K562 (cell line): ENCODE data around the gene BCL2L15. TPM values are rescaled to one million over a fixed set of nuclear protein-coding genes. Genes with fewer than 3 reads are reported as not detected.

Experiments
- ATAC-seq: fragments of 200-7000 bp; cut with Tn5 transposase; 3 replicates; pipeline ENCODE4 v1.9.1; 2020; ENCODE audit warnings: moderate library complexity
- BruUV-seq: library from RNA; stranded (reverse); fragments of 400-500 nt; replicated peaks from 2 replicates; lab custom pipeline; 2021; lab: Mats Ljungman, UMichigan
- CTCF ChIA-PET: fragments of 300-600 bp; formaldehyde crosslinking; extraction: SDS; loops from one replicate; lab custom pipeline; 2021; ENCODE audit warnings: low intra/inter-chr PET ratio; lab: Yijun Ruan, JAX
- POLR2A ChIA-PET: fragments of 300-600, 350-650 bp; sonication (Branson Sonifier 250); formaldehyde crosslinking; extraction: SDS; loops from one replicate; lab custom pipeline; 2021; ENCODE audit warnings: antibody characterized with exemption, inconsistent platforms; lab: Yijun Ruan, JAX
- DNase-seq, 4 experiments: peaks; one replicate each; pipeline versions ENCODE4 v3.0.0 to v3.0.0-alpha.2; 2011 to 2018; ENCODE audit warnings: low spot score in 3 of 4, mixed read lengths in 3 of 4; ENCODE audit errors: extremely low read depth in 1 of 4
- FAIRE-seq: peaks from 2 replicates; lab custom pipeline; 2011; peaks lifted over from hg19 to GRCh38; lab: Jason Lieb, UNC
- H2AFZ ChIP-seq: 2 replicates; pipeline ENCODE4 v1.6.0; 2011; ENCODE audit warnings: low read depth, low read length, control low read depth, inconsistent platforms
- H3K27ac ChIP-seq: fragments of 200-600 bp; 3 replicates; pipeline ENCODE4 v1.8.0; 2011; ENCODE audit warnings: low read depth, mild to moderate bottlenecking, control low read depth, inconsistent platforms, low read length, moderate library complexity, mixed read lengths; ENCODE audit errors: extremely low read depth
- H3K27me3 ChIP-seq, 2 experiments: fragments of 300-600 bp in 1 of 2; 2 replicates in 1 of 2; 3 replicates in 1 of 2; pipeline versions ENCODE4 v1.6.0 to v1.8.0; 2011; ENCODE audit warnings: inconsistent platforms in 2 of 2, low read length in 2 of 2, mild to moderate bottlenecking in 1 of 2, mixed read lengths in 1 of 2, moderate library complexity in 1 of 2; ENCODE audit not compliant: control insufficient read depth in 2 of 2, insufficient read depth in 2 of 2
- H3K36me3 ChIP-seq: fragments of 300-600 bp; 3 replicates; pipeline ENCODE4 v1.8.0; 2011; ENCODE audit warnings: mild to moderate bottlenecking, low read length, inconsistent platforms; ENCODE audit not compliant: control insufficient read depth, insufficient read depth
- H3K4me1 ChIP-seq, 2 experiments: fragments of 200-600 bp in 1 of 2; replicated peaks in 1 of 2; 2 replicates in 1 of 2; 3 replicates in 1 of 2; pipeline versions ENCODE4 v1.5.1 to v1.8.0; 2011; ENCODE audit warnings: inconsistent platforms in 2 of 2, low read length in 2 of 2, mild to moderate bottlenecking in 1 of 2, mixed read lengths in 1 of 2, moderate library complexity in 1 of 2; ENCODE audit not compliant: control insufficient read depth in 2 of 2, insufficient read depth in 2 of 2
- H3K4me2 ChIP-seq: 2 replicates; pipeline ENCODE4 v1.6.1; 2011; ENCODE audit warnings: low read length, control low read depth, inconsistent platforms, mixed read lengths; ENCODE audit not compliant: insufficient read depth
- H3K4me3 ChIP-seq: fragments of 200-600 bp; sonication (generic), shearing (Covaris generic); 2 replicates; pipeline ENCODE4 v1.5.1; 2016; ENCODE audit warnings: control low read depth, inconsistent platforms
- H3K79me2 ChIP-seq: fragments of 200-600 bp; 3 replicates; pipeline ENCODE4 v1.8.0; 2011; ENCODE audit warnings: low read length, inconsistent platforms; ENCODE audit not compliant: control insufficient read depth, insufficient read depth
- H3K9ac ChIP-seq, 2 experiments: 2 replicates each; pipeline versions ENCODE4 v1.6.0 to v1.6.1; 2011; ENCODE audit warnings: low read depth in 2 of 2, low read length in 2 of 2, control low read depth in 1 of 2, inconsistent platforms in 1 of 2, mild to moderate bottlenecking in 1 of 2, mixed read lengths in 1 of 2; ENCODE audit not compliant: insufficient read depth in 1 of 2
- H3K9me1 ChIP-seq: one replicate; pipeline ENCODE4 v1.6.0; 2011; ENCODE audit warnings: inconsistent platforms, mild to moderate bottlenecking, low read length, moderate library complexity; ENCODE audit not compliant: control insufficient read depth, insufficient read depth
- H3K9me3 ChIP-seq: replicated peaks from 2 replicates; pipeline ENCODE4 v1.5.1; 2011; ENCODE audit warnings: low read depth, low read length, inconsistent platforms; ENCODE audit not compliant: control insufficient read depth, insufficient read depth
- H4K20me1 ChIP-seq: replicated peaks from 2 replicates; pipeline ENCODE4 v1.6.1; 2011; ENCODE audit warnings: low read length, inconsistent platforms, mixed read lengths; ENCODE audit not compliant: control insufficient read depth, insufficient read depth
- ETV6 ChIP-seq, 3 experiments: fragments of 150-350 bp in 1 of 3; sonication (generic) in 1 of 3; formaldehyde crosslinking in 1 of 3; IDR thresholded peaks; 2 replicates each; pipeline versions ENCODE4 v1.6.1 to v1.8.0; 2014 to 2022; ENCODE audit warnings: borderline replicate concordance in 2 of 3, low read depth in 2 of 3, antibody characterized with exemption in 1 of 3, low read length in 1 of 3, mild to moderate bottlenecking in 1 of 3, missing genetic modification reagents in 1 of 3
- FIP1L1 ChIP-seq: fragments of 200-400 bp; formaldehyde crosslinking; IDR thresholded peaks from 2 replicates; pipeline ENCODE4 v1.6.1; 2018; ENCODE audit warnings: mild to moderate bottlenecking, low read depth, low read length; ENCODE audit not compliant: poor library complexity, severe bottlenecking
- HDAC6 ChIP-seq: IDR thresholded peaks from 2 replicates; pipeline ENCODE4 v1.6.1; 2012; ENCODE audit warnings: low read depth, mild to moderate bottlenecking, control low read depth, inconsistent platforms, low read length, moderate library complexity
- MED1 ChIP-seq: sonication (generic); formaldehyde crosslinking; IDR thresholded peaks from 2 replicates; pipeline ENCODE4 v1.8.1; 2023; ENCODE audit warnings: missing genetic modification reagents, borderline replicate concordance
- MYBL2 ChIP-seq, 2 experiments: fragments of 450-650 bp in 1 of 2; sonication (generic) in 1 of 2; formaldehyde crosslinking in 1 of 2; IDR thresholded peaks; 2 replicates each; pipeline versions ENCODE4 v1.6.1 to v1.8.1; 2017 to 2022; ENCODE audit warnings: borderline replicate concordance in 1 of 2, inconsistent platforms in 1 of 2, low read depth in 1 of 2, mild to moderate bottlenecking in 1 of 2, missing genetic modification reagents in 1 of 2, moderate library complexity in 1 of 2
- NFIX ChIP-seq: fragments of 250-450 bp; sonication (Bioruptor Pico); IDR thresholded peaks from 2 replicates; pipeline ENCODE4 v1.4.0; 2020; ENCODE audit warnings: low read depth, mild to moderate bottlenecking, moderate library complexity
- RUNX1 ChIP-seq: sonication (generic); IDR thresholded peaks from 2 replicates; pipeline ENCODE4 v1.6.1; 2016; ENCODE audit warnings: antibody characterized with exemption, low read depth
- ZFX ChIP-seq: sonication (generic); formaldehyde crosslinking; IDR thresholded peaks from 2 replicates; pipeline ENCODE4 v1.8.0; 2022; ENCODE audit warnings: mild to moderate bottlenecking, missing genetic modification reagents, moderate library complexity
- ZNF224 ChIP-seq: sonication (generic); formaldehyde crosslinking; IDR thresholded peaks from 2 replicates; pipeline ENCODE4 v1.8.0; 2022; ENCODE audit warnings: mild to moderate bottlenecking, missing genetic modification reagents
- WGBS: fragments of 100-300 bp; shearing (Covaris generic); methylation state at CpG from one replicate; pipeline ENCODE4 v1.1.6; 2016; ENCODE audit warnings: low coverage, mixed read lengths; ENCODE audit not compliant: insufficient coverage; ENCODE audit errors: missing lambda C conversion rate; 5-methylcytosine and 5-hydroxymethylcytosine counted together
- in situ Hi-C: fragments of 300-500 bp; cut with MboI; formaldehyde crosslinking; loops from 4 replicates; pipeline ENCODE4 v1.15.0; 2018; ENCODE audit warnings: inconsistent platforms, mixed read lengths
- intact Hi-C: fragments of 100-400 bp; cut with micrococcal nuclease; formaldehyde crosslinking; loops from 2 replicates; pipeline ENCODE4 v1.14.2; 2022
- polyA plus RNA-seq, 8 experiments: library from polyadenylated mRNA; depleted of rRNA in 4 of 8; stranded (reverse) in 5 of 8; unstranded in 3 of 8; fragments of >200 nt; fragmentation: Nextera tagmentation in 2 of 8; fragmentation: Illumina TruSeq in 1 of 8; extraction: Ambion mirVana in 2 of 8; extraction: Trizol in 1 of 8; gene quantifications; 2 replicates each; pipeline versions ENCODE4 v1.2.1 to v1.2.3, GENCODE V29; 2011 to 2014; ENCODE audit warnings: inconsistent platforms in 1 of 8, missing spikeins in 1 of 8
- total RNA-seq, 7 experiments: library from RNA; depleted of rRNA in 6 of 7; stranded (reverse); fragments of >200 nt in 6 of 7; fragmentation: Illumina TruSeq in 2 of 7; extraction: Trizol in 2 of 7; gene quantifications; 2 replicates each; pipeline versions ENCODE4 v1.2.1 to v1.2.3, GENCODE V29; 2011 to 2021; ENCODE audit warnings: low replicate concordance in 1 of 7
- TF ChIP-seq, protein P1 (sequence below), 2 experiments: IDR thresholded peaks; 2 replicates each; pipeline ENCODE4 v1.6.1; 2011; ENCODE audit warnings: borderline replicate concordance in 1 of 2, control low read depth in 1 of 2, low read depth in 1 of 2, low read length in 1 of 2, mild to moderate bottlenecking in 1 of 2, mixed read lengths in 1 of 2, moderate library complexity in 1 of 2; ENCODE audit not compliant: insufficient read depth in 1 of 2, insufficient read length in 1 of 2, poor library complexity in 1 of 2, severe bottlenecking in 1 of 2; ENCODE audit errors: extremely low read depth in 1 of 2
- TF ChIP-seq, protein P2 (sequence below): fragments of 250-450 bp; sonication (Bioruptor Pico); IDR thresholded peaks from 2 replicates; pipeline ENCODE4 v1.8.0; 2022; ENCODE audit warnings: inconsistent platforms, mild to moderate bottlenecking, moderate library complexity, borderline replicate concordance
- TF ChIP-seq, protein P3 (sequence below): fragments of 450-650 bp; conservative IDR thresholded peaks from 2 replicates; pipeline ENCODE4 v1.6.1; 2016; ENCODE audit warnings: missing genetic modification characterization, low read depth, mild to moderate bottlenecking, control low read depth, missing compliant biosample characterization
- TF ChIP-seq, protein P4 (sequence below): sonication (generic); formaldehyde crosslinking; IDR thresholded peaks from 2 replicates; pipeline ENCODE4 v1.8.0; 2022; ENCODE audit warnings: mild to moderate bottlenecking, missing genetic modification reagents

BCL2L15 gene
- total and polyA plus RNA-seq, 9 of the 15 experiments (the other 6 are each of a cell fraction or from before 2014, with no cell fraction given), result 0.06 to 0.42 (median 0.28) TPM; not detected in 1

DNA sequence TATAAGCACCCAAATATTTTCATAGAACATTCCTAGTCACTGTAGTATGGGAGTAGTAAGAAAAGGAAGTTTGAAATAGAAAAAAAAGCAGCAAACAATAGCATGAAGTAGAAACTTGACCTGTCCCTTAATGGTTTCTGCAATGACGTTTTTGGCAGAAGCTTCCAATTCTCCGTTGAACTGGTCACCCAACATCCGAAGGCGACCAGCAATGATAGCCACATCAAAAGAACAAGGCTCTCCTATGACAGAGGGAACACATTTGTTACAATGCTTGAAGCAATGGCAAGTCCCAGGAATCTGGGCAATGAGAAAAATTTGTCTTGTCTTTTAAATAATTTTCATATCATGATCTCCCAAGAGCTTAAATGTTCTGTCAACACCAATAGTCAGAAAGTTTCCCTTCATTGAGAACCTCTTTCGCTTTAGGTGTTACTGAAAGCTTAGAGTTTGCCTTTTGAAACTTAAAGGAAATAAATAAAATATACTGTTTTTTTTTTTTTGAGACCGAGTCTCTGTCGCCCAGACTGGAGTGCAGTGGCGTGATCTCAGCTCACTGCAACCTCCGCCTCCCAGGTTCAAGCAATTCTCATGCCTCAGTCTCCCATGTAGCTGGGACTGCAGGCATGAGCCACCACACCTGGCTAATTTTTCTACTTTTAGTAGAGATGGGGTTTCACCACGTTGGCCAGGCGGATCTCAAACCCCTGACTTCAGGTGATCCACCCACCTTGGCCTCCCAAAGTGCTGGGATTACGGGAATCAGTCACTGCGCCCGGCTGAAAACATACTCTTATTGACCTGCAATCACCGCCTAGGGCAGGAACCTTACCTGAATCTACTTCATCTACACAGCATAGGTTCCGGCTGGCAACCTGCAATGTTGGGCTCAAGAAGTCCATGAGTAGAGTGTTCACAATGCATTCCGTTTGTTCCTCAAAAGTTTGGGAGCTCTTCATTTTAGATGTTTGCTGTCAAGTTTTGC lies 672 bp downstream of the BCL2L15 start:
- no peaks in the 10 kb centered on the region; the same call in 1 of the 2 replicates for H3K9me3 ChIP-seq
- no peaks in the 10 kb centered on the region for H3K9me1 ChIP-seq
- ChIA-PET POLR2A (interaction anchor here (0.6 to 1.5 kb wide), 10 partner anchors 8 to 1116 kb away, joined by 3 to 11 read pairs (median 4); partner anchors contain the start of genes AP4B1 and PHTF1), CTCF (no interaction called here)
- FAIRE-seq (no peak), ATAC-seq (peak; percentile 36; the same call in 2 of the 3 replicates), DNase-seq (no peak)
- no peaks in the 10 kb centered on the region for H3K79me2 ChIP-seq
- no peaks in the 10 kb centered on the region for H3K27me3 ChIP-seq
- intact Hi-C loops (no loop called here), in situ Hi-C loops (no loop called here)
- H3K4me2 ChIP-seq, result no peak overlapping the region
- no peaks in the 10 kb centered on the region for H4K20me1 ChIP-seq
- BruUV-seq, result no TSS peak
- 65% methylated on average over 17 of the region's 17 CpGs for WGBS
- peak overlapping the region; percentile 56 for H2AFZ ChIP-seq
- no peak overlapping the region for H3K27ac ChIP-seq
- peak overlapping the region in 1 of 2 experiments; percentile 3; a peak in 1 of 4 replicates for H3K9ac ChIP-seq
- peaks cover 0 to 9% of the 10 kb centered on the region in 2 experiments; a peak in 3 of 5 replicates for H3K4me1 ChIP-seq
- no peak overlapping the region for H3K4me3 ChIP-seq
- H3K36me3 ChIP-seq, result no peaks in the 10 kb centered on the region
- TF ChIP-seq NFIX (CRISPR knock-in tag), result no peak
- no peak for TF ChIP-seq FIP1L1
- TF ChIP-seq, protein P1, sequence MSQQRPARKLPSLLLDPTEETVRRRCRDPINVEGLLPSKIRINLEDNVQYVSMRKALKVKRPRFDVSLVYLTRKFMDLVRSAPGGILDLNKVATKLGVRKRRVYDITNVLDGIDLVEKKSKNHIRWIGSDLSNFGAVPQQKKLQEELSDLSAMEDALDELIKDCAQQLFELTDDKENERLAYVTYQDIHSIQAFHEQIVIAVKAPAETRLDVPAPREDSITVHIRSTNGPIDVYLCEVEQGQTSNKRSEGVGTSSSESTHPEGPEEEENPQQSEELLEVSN (IDR thresholded peaks at IDR 0.05; ENCODE audit: borderline replicate concordance in 1 of 2, extremely low read depth in 1 of 2, insufficient read depth in 1 of 2, insufficient read length in 1 of 2, low read depth in 1 of 2, low read length in 1 of 2, poor library complexity in 1 of 2, severe bottlenecking in 1 of 2), result no peak
- no peak for TF ChIP-seq MYBL2 (IDR thresholded peaks at IDR 0.05; ENCODE audit: low read depth)
- no peak for TF ChIP-seq MYBL2 (CRISPR knock-in tag; IDR thresholded peaks at IDR 0.05; ENCODE audit: borderline replicate concordance)
- no peak for TF ChIP-seq HDAC6
- TF ChIP-seq ZNF224 (CRISPR knock-in tag), result no peak
- TF ChIP-seq ETV6 (IDR thresholded peaks at IDR 0.05; ENCODE audit: borderline replicate concordance in 1 of 2, low read depth in 2 of 2, low read length in 1 of 2), result no peak
- no peak for TF ChIP-seq ETV6 (CRISPR knock-in tag; IDR thresholded peaks at IDR 0.05; ENCODE audit: borderline replicate concordance)
- no peak for TF ChIP-seq ZFX (CRISPR knock-in tag)
- TF ChIP-seq, protein P2, sequence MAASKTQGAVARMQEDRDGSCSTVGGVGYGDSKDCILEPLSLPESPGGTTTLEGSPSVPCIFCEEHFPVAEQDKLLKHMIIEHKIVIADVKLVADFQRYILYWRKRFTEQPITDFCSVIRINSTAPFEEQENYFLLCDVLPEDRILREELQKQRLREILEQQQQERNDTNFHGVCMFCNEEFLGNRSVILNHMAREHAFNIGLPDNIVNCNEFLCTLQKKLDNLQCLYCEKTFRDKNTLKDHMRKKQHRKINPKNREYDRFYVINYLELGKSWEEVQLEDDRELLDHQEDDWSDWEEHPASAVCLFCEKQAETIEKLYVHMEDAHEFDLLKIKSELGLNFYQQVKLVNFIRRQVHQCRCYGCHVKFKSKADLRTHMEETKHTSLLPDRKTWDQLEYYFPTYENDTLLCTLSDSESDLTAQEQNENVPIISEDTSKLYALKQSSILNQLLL (CRISPR knock-in tag), result no peak
- no peak for TF ChIP-seq RUNX1
- TF ChIP-seq MED1 (CRISPR knock-in tag), result no peak
- TF ChIP-seq, protein P3, sequence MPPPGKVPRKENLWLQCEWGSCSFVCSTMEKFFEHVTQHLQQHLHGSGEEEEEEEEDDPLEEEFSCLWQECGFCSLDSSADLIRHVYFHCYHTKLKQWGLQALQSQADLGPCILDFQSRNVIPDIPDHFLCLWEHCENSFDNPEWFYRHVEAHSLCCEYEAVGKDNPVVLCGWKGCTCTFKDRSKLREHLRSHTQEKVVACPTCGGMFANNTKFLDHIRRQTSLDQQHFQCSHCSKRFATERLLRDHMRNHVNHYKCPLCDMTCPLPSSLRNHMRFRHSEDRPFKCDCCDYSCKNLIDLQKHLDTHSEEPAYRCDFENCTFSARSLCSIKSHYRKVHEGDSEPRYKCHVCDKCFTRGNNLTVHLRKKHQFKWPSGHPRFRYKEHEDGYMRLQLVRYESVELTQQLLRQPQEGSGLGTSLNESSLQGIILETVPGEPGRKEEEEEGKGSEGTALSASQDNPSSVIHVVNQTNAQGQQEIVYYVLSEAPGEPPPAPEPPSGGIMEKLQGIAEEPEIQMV, result no peak
- TF ChIP-seq, protein P4, sequence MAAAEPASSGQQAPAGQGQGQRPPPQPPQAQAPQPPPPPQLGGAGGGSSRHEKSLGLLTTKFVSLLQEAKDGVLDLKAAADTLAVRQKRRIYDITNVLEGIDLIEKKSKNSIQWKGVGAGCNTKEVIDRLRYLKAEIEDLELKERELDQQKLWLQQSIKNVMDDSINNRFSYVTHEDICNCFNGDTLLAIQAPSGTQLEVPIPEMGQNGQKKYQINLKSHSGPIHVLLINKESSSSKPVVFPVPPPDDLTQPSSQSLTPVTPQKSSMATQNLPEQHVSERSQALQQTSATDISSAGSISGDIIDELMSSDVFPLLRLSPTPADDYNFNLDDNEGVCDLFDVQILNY (CRISPR knock-in tag), result no peak
